HG02970 (cell line): ENCODE results near the gene WNT4.

Experiments
- ATAC-seq: cut with Tn5 transposase; IDR thresholded peaks from one replicate; pipeline ENCODE4 v1.9.1; 2021; ENCODE audit warnings: mild to moderate bottlenecking, moderate library complexity, moderate number of reproducible peaks; ENCODE audit not compliant: unreplicated experiment, low FRiP score

Gene WNT4

DNA sequence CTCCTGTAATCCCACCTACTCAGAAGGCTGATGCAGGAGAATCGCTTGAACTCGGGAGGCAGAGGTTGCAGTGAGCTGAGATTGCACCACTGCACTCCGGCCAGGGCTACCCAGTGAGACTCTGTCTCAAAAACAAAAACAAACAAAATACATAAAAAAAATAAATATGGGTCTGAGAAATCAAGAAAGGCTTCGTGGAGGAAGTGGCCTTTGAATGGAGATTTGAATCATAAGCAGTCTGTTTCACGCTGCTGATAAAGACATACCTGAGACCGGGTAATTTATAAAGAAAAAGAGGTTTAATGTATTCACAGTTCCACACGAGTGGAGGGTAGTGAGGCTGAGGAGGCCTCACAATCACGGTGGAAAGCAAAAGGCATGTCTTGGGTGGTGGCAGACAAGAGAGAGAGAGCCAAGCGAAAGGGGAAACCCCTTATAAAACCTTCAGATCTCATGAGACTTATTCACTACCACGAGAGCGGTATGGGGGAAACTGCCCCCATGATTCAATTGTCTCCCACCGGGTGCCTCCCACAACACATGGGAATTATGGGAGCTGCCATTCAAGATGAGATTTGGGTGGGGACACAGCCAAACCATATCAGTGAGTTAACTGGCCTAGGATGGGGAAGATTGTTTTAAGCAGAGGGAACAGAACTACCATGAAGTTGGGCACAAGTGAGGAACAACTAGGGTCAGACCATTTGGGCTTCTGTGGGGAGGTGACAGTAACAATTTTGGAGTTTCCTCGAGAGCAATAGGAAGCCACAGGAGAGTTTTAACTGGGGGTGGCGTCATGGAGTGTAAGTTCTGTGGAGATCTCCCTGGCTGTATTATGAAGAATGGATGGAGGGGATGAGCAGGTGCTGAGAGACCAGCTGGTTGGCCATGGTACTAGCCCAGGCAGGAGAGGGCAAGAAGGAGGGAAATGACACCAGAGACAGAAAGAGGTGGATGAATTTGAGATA lies 22.2 kb upstream of the WNT4 start:
- ATAC-seq, result no peak

DNA sequence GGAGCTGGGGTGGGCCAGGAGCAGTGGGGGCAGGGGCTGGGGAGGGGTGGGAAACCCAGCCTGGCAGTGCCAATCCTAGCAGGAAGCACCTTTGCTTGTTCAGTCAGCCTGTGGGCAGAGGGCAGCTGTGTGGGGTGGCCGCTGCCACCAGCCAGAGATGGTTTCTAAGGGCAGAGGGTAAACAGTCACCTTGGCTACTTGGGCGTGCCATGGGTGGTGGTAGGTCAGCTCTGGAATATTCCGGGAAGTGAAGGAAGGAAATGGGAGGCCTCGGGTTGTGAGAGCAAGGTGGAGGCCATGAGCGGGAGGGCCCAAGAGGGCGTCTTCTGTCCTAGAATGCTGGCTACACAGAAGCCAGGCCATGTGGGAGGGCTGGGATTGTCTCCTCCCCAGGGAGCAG lies 20.7 kb upstream of the WNT4 start:
- no peak for ATAC-seq

DNA sequence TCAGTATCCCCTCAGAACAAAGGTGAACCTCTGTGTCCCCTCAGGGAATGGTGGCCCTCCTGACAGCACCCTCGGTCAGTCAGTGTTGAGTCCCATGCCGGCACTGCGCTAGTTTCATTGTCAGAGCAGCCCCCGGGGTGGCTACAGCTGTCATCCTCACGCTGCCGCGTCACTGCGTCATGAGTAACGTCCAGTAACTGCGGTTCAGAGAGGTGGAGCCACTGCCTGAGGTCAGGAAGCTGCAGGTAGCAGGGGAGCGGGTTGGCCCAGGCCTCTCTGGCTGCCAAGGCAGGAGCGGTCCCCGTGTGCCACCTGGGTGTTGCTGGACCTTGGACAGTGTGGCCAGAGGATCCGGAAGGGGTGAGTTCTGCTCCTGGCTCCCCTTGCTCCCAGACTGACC lies 20.2 kb upstream of the WNT4 start:
- no peak for ATAC-seq

DNA sequence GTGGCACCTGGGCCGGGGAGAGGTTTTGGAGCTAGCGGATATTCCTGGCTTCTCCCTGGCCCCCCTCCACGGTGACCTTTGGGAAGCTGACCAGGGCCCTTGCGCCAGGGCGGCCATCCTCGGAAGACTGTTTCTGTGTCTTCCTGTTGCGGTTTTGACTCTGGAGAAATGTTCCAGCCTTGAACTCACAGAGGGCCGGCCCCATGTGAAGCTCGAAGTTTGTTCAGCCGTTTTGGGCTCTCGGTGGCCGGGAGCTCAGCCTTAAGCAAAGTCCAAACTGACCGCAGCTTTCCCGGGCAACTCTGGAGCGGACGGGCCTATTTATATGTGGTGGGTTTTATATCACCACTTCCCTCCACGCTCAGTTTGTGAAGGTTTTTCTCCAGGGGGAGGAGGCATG lies 17.0 kb upstream of the WNT4 start:
- no peak for ATAC-seq

DNA sequence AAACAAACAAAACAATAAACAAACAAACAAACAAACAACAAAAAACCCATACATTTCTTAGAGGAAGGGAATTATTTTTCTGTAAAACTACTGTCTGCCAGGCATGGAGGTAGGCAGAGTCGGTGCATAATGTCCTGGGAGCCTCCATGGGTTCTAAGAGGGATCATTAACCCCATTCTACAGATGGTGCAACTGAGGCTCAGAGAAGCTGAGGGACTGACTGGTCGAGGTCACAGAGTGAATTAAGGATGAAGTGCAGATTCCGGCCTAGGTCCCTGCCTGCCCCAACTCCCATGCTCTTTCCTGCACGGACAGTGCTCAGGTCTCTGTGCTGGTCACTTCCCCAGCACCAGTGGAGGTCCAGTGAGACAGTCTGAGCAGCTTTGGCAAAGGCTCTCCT lies 15.8 kb upstream of the WNT4 start:
- ATAC-seq, result no peak

DNA sequence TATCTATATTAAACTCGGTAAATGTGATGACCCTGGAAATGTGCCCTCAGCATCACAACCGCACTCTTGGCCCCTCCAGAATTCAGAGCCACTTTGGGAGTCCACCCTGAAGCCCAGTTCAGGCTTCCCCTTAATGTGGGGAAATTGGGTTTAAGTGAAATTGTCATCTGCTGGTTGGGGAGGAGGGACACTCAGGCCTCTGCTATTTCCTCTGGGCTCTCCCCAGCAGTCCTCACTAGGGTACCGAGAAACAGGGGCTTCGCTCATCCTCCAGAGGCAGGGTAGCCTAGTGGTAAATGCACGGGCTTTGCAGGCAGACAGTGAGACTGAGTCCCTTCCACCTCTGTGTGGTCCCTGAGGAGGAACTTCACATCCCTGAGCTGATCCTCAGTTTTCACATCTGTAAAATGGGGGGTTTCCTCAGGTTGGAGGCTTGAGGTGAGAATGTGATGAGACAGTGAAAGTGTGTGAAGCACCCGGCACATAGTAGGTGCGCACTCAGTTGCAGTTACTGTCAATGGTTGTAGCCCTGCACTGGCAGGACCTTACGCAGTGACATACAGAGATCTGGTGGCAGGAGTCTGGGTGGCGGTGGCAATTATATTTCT lies 14.6 kb upstream of the WNT4 start:
- ATAC-seq, result no peak

DNA sequence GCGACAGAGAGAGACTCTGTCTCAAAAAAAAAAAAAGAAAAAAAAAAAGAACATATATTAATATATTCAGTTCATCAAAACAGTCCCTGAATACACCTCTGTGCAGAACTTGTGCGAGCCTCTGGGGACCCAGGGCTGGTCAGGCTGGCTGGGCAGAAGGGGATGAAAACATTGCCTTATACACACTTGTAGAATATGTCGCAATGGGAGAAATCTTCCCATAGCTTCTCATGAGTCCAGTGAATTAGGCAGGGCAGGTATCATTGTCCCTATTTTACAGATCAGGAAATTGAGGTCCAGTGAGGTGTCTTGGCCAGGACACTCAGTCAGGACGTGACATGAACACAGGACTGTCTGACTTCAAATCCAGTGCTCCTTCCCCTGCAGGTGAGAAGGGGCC lies 12.6 kb upstream of the WNT4 start:
- ATAC-seq, result no peak

DNA sequence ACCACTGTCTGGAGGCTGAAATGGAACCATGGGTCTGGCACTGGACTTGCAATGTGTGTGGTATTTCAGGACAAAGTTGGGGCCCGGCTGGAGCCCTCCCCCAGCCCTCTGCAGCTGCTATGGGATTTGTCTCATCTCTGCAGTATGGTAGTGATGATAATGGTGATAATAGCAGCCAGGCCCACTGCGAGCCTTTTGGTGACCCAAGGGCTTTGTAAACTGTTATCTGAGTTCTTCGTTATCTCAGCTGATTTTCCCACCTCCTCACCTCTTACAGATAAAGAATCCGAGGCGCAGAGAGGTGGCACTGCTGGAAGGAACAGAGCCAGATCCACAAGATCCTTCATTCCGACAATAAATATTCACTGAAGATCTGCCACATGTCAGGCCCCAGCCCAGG lies 11.7 kb upstream of the WNT4 start:
- no peak for ATAC-seq

DNA sequence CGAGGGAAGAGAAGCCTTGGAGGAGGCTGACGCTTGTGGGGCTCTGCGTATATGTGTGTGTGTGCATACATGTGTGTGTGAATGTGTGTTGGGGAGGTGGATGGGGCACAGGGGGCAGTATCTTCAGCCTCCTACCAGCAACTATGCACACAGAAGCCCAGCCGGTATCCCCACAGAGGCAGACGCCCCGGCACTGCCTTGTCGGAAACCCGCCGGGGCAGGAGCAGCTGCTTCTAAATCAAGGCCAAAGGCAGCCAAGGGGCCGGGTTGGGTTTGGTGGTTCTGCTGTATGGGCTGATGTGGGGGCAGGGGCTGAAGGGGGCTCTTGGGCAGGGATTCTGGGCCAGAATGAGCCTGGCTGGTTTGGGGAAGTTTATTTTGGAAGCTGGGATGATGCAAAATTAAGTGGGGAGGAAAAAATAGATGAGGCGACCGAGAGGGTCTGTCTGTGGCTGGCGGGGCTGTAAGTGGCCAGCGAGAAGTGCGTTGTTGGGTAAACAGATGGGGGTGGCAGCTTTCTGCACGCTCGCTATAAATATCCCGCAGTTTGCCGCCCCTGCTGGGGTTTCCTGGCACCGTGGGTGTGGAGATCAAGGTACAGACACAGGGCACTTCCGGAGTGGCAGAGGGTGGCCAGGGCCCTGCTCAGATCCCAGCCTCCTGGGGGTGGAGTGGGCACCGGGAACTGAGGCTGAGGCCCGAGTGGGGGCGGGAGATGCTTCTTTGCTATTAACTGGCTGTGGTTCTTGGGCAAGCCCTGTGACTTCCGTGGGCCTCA lies 11.0 kb upstream of the WNT4 start:
- no peak for ATAC-seq

DNA sequence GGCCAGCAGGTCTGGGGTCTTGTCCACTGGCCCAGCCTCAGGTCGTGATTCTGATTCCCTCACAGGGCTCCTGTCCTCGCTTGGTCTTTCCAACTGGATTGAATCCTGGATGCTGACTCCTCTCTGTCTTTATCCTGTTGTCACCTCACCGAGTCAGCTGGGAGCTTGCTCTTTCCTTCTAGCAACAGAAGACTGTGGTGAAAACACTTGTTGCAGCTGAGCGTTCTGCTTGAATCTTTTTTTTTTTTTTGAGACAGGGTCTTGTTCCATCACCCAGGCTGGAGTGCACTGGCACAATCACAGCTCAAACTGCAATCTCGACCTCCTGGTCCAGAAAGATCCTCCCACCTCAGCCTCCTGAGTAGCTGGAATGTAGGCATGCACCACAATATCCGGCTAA lies 8.0 kb upstream of the WNT4 start:
- ATAC-seq, result no peak

DNA sequence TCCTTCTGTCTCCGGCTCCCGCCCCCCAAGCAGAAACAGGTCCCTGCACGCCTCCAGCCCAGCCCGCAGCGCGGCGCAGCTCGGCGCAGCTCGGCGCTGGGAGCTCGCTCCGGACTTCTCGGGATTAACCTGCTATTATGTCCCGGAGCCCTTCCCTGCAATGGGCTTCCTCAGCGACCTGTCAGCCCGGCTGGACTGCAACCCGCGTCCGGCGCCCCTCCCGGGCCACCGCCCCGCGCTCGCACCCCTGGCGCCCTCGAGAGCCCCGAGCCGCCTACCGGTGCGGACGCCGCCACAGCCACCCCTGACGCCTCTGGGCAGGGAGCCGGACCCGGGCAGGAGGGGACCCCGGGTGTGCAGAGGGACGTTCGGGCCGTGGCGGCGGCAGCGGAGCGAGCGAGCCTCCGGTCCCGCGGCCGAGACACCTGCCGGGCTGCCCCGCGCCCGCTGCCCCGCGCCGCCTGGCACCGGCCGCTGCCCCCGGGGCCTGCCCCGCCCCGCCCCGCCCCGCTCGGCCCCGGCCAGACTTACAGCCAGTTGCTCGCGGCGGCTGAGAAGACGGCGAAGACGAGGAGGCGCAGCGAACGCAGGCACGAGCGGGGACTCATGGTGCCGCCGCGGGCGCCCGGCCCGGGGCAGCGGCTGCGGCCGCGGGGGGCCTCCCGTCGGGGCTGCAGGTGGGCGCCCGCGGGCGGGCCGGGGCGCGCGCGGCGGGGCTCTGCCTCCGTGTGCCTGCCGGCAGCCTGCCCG lies 407 bp downstream of the WNT4 start:
- no peak for ATAC-seq

DNA sequence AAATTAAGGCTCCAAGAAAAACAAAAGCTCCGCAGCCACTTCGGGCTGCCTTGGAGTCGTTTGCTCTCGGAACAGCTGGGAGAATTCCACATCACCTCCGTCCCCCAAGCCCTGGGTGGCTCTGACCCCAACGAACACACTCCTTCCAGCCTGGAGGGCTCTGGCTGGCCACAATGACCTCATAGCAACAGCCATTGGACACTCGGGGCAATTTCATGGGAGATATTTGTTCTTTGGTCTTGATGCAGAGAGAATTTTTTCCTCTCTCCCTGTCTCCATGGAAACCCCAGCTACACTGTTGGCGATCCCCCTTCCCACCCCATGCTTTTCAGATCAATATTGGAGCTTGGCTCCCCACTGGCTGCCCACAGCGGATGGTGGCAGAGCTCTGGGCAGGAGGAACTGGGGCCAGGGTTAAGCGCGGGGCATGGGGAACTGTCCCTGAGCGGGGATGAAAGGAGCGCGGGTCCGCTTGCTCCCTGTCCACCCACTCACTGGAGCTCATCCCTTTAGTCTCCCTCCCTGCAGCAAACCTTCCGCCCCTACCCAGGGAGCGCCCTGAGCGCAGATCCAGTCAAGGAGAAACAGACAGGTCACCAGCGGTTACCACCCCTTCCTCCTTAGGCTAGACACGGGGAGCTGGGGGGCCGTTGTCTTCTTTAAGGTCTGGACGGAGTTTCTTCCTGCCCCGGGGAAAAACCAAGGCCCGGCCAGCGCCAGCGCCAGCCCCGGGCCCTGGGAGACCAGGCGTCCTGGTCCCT lies 1.2 kb downstream of the WNT4 start:
- no peak for ATAC-seq

DNA sequence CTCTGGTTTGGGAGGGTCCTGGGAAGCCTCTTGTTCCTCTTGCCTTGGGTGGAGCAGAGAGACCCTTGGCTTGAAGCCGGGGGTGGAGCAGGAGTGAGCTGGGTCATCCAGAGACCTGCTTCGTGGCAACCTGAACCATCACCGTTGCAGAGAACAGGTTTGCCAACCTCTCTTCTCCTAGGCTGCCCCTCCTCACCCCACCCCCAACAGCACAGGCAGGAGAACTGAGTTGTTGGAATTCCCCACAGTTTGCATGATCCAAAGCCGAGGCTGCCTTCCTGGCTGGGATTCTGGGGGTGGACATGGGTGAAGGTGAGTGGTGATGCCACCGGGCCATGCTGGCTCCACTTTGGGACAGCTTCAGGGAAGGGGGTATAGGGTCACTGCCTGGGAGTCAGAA lies 2.2 kb downstream of the WNT4 start:
- ATAC-seq, result no peak

DNA sequence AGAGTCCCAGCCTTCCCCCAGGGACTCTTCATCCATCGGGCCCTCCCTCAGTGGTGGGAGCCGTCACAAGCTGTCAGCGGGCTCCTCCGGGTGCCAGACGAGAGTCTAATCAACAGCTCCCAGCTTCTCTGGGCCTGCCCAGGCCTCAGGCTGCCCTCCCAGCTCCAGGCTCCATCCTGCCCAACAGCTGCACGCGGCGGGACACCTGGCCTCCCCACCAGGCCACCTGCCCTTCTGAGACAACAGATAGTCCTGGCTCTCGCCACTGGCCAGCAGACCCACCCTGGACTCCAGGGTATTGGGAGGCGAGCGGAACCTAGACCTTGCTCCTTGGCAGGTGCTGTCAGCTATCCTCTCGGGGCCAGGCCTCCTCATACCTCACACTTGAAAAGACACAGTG lies 3.1 kb downstream of the WNT4 start:
- no peak for ATAC-seq

DNA sequence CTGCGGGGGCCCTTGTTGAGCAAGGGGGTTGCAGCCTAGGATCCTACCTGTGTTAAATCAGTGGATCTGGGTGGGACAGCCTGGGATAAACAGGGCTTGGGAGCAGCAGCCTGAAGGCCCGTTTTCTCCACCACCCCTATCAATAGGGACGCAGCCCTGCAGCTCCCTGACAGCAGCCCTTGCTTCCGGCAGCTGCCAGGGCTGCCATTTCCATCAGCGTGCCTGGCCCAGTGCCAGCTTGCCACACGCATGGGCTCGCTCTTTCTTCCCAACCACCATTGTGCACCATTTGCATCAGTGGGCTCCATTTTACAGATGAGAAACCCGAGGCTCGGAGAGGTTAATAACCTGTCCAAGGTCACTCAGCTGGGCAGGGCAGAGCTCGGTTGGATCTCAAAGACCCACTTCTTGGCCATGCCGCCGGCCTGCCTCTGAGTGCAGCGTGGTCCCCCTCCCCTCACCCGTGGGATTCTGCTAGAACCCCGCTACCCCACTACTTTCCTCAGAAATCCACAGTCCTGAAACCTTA lies 3.8 kb downstream of the WNT4 start:
- no peak for ATAC-seq

DNA sequence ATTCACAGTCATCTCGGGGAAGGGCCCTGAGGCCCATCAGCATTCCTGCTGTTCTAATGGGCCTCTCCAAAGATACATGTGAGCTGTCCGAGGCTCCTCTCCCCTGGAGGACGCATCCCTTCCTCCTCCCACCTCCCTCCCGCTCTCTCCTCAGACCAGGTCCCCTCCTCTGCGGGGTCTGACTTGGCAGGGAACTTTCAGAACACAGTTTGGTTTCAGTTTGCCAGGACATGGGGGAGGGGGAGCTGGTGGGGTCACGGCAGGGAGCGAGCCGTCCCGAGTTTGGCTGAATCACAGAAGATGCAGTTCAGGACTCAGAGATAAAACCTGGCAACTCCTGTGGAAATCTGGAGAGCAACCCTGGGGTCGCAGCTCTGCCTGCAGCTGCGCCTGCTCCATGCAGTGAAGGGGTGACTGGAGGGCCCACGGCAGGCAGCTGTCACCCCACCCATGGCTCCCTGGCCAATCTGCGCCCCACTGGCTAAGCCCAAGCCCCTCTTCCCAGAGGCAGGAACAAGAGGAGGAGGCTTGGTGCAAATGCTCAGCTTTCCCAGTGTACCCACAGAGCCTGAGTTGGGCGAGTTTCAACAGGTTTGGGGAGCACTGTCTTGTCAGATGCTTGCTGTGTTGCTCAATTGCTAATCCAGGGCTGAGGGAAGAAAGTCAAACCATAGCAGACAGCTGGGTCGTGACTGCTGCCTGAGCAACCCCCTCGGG lies 5.7 kb downstream of the WNT4 start:
- ATAC-seq, result no peak

DNA sequence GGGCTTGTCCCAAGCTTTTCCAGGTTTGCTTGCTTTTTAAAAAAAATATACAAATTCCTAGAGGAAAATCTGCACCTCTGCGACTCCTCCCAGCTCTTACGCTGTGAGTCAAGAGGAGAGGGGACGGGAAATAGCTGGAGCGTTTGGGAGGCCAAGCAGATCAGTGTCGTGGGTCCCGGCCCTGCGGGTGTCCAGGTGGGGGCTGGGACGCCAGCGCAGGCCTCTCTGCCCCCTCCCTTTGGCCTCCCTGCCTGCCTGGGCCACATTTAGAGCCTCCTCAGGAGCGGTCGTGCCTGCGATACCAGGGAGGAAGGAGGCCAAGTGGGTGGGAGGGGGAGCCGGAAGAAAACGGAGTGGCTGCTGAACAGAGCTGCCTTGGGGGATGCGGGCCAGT lies 9.0 kb downstream of the WNT4 start:
- no peak for ATAC-seq

DNA sequence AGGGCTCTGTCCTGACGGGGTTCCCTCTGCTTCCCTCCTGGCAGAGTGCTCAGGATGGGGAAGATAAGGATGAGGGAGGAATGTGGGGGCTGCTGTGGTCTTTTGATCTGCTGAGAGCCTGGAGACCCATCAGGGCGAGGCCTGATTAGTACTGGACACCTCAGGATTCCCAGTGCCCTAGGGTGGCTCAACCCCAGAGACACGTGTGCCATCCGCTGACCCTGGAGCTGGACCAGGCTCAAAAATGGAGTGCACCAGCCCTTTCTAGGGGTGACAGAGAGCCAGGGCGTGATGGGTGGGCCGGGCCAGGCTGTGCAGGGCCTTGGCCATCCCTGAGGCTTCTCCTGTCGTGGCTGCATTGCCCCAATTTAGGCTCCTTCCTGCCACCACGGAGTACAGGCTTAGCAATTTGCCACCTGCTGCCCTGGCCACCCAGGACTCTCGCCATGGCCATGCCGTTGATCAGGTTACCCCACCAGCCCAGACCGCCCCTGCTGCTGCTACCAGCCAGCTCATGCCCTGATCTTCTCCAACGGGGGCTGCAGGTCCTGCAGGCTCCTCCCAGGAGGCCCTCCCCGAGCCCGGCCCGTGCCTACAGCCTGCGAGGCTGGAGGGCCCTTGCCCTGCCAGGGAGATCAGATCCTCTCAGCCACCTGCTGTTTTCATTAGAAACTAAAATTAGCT lies 9.5 kb downstream of the WNT4 start:
- ATAC-seq, result no peak
